ENCODE measurements around the gene LENG8.

Gene LENG8

GRCh38 chr19:54448774-54449700, at the start of gene LENG8:
Gene LENG8 (plus strand): TSS chr19:54449199. CDS start chr19:54451345, 2,146 bp downstream.
- peak within 1 kb of the TSS; percentile 98 for H3K4me3 Mint-ChIP-seq
- DNase-seq = peak; percentile 99
- no peaks in the 10 kb centered on the region for H3K27me3 Mint-ChIP-seq
- H3K27ac Mint-ChIP-seq = peak within 1 kb of the TSS; percentile 98
- H3K4me1 Mint-ChIP-seq (ENCODE audit: low read depth) = peaks cover 48% of the 10 kb centered on the region
- no peaks in the 10 kb centered on the region for H3K9me3 Mint-ChIP-seq
- peaks cover 83% of the 10 kb centered on the region for H3K36me3 Mint-ChIP-seq (ENCODE audit: low read depth)

- no peak overlapping the region for H3K4me3 Mint-ChIP-seq
- H3K4me1 Mint-ChIP-seq (ENCODE audit: low read depth) = no peaks in the 10 kb centered on the region
- DNase-seq = no peak
- H3K36me3 Mint-ChIP-seq (ENCODE audit: low read depth) = no peaks in the 10 kb centered on the region
- H3K27me3 Mint-ChIP-seq = peaks cover 6% of the 10 kb centered on the region
- H3K27ac Mint-ChIP-seq = no peak overlapping the region
- no peaks in the 10 kb centered on the region for H3K9me3 Mint-ChIP-seq
Measured at GRCh38 chr19:54400913-54401312, 48.1 kb upstream of the LENG8 start.

DNA sequence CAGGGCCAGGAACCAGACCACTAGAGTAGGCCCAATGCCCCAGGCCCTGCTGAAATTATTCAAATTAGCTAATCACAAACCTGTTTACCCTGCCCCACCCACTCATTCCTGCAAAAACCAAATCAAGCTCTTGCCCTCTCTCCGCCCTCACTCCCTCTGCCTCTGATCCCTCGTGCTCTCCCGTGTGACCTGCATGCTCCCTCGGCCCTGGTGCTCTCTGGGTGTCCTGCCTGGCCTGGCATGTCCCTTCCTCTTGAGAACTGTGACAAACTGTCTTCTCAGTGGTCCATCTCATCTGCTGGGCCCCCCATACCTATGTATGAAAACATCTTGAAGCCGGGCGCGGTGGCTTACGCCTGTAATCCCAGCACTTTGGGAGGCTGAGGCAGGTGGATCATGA, 45.9 kb upstream of the LENG8 start:
- no peak for DNase-seq
- Mint-ChIP-seq H3K9me3 (peaks cover 5% of the 10 kb centered on the region), H3K27me3 (peaks cover 5% of the 10 kb centered on the region), H3K4me1 (ENCODE audit: low read depth) (no peaks in the 10 kb centered on the region), H3K36me3 (ENCODE audit: low read depth) (no peaks in the 10 kb centered on the region), H3K4me3 (no peak overlapping the region), H3K27ac (no peak overlapping the region)

DNA sequence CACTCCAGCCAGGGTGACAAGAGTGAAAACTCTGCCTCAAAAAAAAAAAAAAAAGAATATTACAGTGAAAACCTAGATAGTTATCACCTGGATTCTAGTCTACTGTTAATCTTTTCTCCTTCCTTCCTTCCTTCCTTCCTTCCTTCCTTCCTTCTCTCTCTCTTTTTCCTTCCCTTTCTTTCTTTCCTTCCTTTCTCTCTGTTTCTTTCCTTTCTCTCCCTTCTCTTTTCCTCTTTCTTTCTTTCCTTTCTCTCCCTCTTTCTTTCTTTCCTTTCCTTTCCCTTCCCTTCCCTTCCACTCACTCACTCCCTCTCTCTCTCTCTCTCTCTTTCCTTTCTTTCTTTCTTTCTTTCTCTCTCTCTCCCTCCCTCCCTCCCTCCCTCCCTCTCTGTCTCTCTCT, 43.4 kb upstream of the LENG8 start:
- Mint-ChIP-seq H3K4me1 (ENCODE audit: low read depth) (no peaks in the 10 kb centered on the region), H3K27ac (no peak overlapping the region), H3K4me3 (no peak overlapping the region), H3K9me3 (peaks cover 10% of the 10 kb centered on the region), H3K27me3 (no peaks in the 10 kb centered on the region), H3K36me3 (ENCODE audit: low read depth) (no peaks in the 10 kb centered on the region)
- no peak for DNase-seq

GRCh38 chr19:54407780-54408179, 41.2 kb upstream of the LENG8 start:
- H3K9me3 Mint-ChIP-seq = peaks cover 10% of the 10 kb centered on the region
- no peaks in the 10 kb centered on the region for H3K4me1 Mint-ChIP-seq (ENCODE audit: low read depth)
- DNase-seq = no peak
- no peak overlapping the region for H3K4me3 Mint-ChIP-seq
- H3K27me3 Mint-ChIP-seq = peaks cover 3% of the 10 kb centered on the region
- H3K36me3 Mint-ChIP-seq (ENCODE audit: low read depth) = no peaks in the 10 kb centered on the region
- H3K27ac Mint-ChIP-seq = no peak overlapping the region

DNA sequence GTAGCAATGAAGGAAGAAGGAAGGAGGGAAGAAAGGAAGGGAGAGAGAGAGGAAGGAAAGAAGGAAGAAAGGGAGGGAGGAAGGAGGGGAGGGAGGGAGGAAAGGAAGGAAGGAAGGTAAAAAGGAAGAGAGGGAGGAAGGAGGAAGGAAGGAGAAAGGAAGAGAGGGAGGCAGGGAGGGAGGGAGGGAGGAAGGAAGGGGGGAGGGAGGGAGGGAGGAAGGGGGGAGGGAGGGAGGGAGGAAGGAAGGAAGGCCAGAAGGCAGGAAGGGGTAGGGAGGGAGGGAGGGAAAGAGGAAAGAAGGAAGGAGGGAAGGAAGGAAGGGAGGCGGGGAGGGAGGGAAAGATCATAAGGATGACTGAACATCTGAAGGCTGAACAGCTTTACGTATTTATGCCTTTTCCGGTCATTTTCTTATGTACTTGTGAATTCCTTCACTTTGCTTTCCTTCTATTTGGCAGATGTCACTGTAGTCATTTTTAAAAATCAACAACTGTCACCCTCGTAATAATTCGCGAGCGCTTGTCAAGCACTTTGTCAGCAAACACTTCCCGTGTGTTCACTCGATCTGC, 40.5 kb upstream of the LENG8 start:
- peaks cover 6% of the 10 kb centered on the region for H3K27me3 Mint-ChIP-seq
- peaks cover 10% of the 10 kb centered on the region for H3K9me3 Mint-ChIP-seq
- no peaks in the 10 kb centered on the region for H3K4me1 Mint-ChIP-seq (ENCODE audit: low read depth)
- H3K4me3 Mint-ChIP-seq = no peak overlapping the region
- no peak for DNase-seq
- H3K36me3 Mint-ChIP-seq (ENCODE audit: low read depth) = no peaks in the 10 kb centered on the region
- no peak overlapping the region for H3K27ac Mint-ChIP-seq

- DNase-seq = no peak
- Mint-ChIP-seq H3K36me3 (ENCODE audit: low read depth) (no peaks in the 10 kb centered on the region), H3K27ac (no peak overlapping the region), H3K9me3 (peaks cover 14% of the 10 kb centered on the region), H3K4me3 (no peak overlapping the region), H3K27me3 (peaks cover 24% of the 10 kb centered on the region), H3K4me1 (ENCODE audit: low read depth) (peaks cover 2% of the 10 kb centered on the region)
Measured at GRCh38 chr19:54411033-54411432, 38.0 kb upstream of the LENG8 start.

- H3K9me3 Mint-ChIP-seq = peaks cover 10% of the 10 kb centered on the region
- H3K27ac Mint-ChIP-seq = no peak overlapping the region
- peaks cover 39% of the 10 kb centered on the region for H3K27me3 Mint-ChIP-seq
- DNase-seq = no peak
- peaks cover 11% of the 10 kb centered on the region for H3K4me1 Mint-ChIP-seq (ENCODE audit: low read depth)
- H3K4me3 Mint-ChIP-seq = no peak overlapping the region
- H3K36me3 Mint-ChIP-seq (ENCODE audit: low read depth) = no peaks in the 10 kb centered on the region
Measured at GRCh38 chr19:54412877-54413276, 36.1 kb upstream of the LENG8 start.

DNA sequence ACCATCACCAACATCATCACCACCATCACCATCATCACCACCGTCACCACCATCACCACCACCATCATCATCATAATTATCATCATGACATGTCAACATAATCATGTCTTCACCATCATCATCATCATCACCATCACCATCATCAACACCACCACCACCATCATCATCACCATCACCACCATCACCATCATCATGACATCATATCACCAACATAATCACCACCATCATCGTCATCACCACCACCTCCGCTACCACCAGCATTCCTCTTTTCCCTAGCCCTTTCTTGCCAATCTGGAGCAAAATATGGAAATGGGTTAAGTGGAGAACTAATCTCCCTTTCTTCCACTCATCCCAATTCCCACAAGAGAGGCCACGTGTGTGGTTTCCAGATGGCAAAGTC, 34.8 kb upstream of the LENG8 start:
- H3K4me1 Mint-ChIP-seq (ENCODE audit: low read depth) = peaks cover 17% of the 10 kb centered on the region
- H3K36me3 Mint-ChIP-seq (ENCODE audit: low read depth) = no peaks in the 10 kb centered on the region
- DNase-seq = no peak
- peaks cover 44% of the 10 kb centered on the region for H3K27me3 Mint-ChIP-seq
- H3K27ac Mint-ChIP-seq = no peak overlapping the region
- no peak overlapping the region for H3K4me3 Mint-ChIP-seq
- peaks cover 4% of the 10 kb centered on the region for H3K9me3 Mint-ChIP-seq

GRCh38 chr19:54415208-54415900, 33.6 kb upstream of the LENG8 start, which contains the start of gene TTYH1:
Gene TTYH1 (plus strand): TSS chr19:54415464. CDS start chr19:54415553, 89 bp downstream.
- H3K27me3 Mint-ChIP-seq = peaks cover 53% of the 10 kb centered on the region
- no peaks in the 10 kb centered on the region for H3K36me3 Mint-ChIP-seq (ENCODE audit: low read depth)
- H3K9me3 Mint-ChIP-seq = peaks cover 4% of the 10 kb centered on the region
- H3K4me1 Mint-ChIP-seq (ENCODE audit: low read depth) = peaks cover 17% of the 10 kb centered on the region
- peak; percentile 65 for DNase-seq
- no peak within 1 kb of the TSS for H3K27ac Mint-ChIP-seq
- H3K4me3 Mint-ChIP-seq = no peak within 1 kb of the TSS

- no peak overlapping the region for H3K4me3 Mint-ChIP-seq
- H3K27me3 Mint-ChIP-seq = peaks cover 54% of the 10 kb centered on the region
- H3K9me3 Mint-ChIP-seq = peaks cover 4% of the 10 kb centered on the region
- no peaks in the 10 kb centered on the region for H3K36me3 Mint-ChIP-seq (ENCODE audit: low read depth)
- H3K27ac Mint-ChIP-seq = no peak overlapping the region
- no peak for DNase-seq
- peaks cover 17% of the 10 kb centered on the region for H3K4me1 Mint-ChIP-seq (ENCODE audit: low read depth)
Measured at GRCh38 chr19:54415901-54416673, 32.9 kb upstream of the LENG8 start.

- DNase-seq = no peak
- Mint-ChIP-seq H3K27me3 (peaks cover 60% of the 10 kb centered on the region), H3K4me1 (ENCODE audit: low read depth) (peaks cover 17% of the 10 kb centered on the region), H3K9me3 (peaks cover 4% of the 10 kb centered on the region), H3K4me3 (no peak overlapping the region), H3K36me3 (ENCODE audit: low read depth) (no peaks in the 10 kb centered on the region), H3K27ac (no peak overlapping the region)
Measured at GRCh38 chr19:54416695-54417491, 32.1 kb upstream of the LENG8 start.

DNA sequence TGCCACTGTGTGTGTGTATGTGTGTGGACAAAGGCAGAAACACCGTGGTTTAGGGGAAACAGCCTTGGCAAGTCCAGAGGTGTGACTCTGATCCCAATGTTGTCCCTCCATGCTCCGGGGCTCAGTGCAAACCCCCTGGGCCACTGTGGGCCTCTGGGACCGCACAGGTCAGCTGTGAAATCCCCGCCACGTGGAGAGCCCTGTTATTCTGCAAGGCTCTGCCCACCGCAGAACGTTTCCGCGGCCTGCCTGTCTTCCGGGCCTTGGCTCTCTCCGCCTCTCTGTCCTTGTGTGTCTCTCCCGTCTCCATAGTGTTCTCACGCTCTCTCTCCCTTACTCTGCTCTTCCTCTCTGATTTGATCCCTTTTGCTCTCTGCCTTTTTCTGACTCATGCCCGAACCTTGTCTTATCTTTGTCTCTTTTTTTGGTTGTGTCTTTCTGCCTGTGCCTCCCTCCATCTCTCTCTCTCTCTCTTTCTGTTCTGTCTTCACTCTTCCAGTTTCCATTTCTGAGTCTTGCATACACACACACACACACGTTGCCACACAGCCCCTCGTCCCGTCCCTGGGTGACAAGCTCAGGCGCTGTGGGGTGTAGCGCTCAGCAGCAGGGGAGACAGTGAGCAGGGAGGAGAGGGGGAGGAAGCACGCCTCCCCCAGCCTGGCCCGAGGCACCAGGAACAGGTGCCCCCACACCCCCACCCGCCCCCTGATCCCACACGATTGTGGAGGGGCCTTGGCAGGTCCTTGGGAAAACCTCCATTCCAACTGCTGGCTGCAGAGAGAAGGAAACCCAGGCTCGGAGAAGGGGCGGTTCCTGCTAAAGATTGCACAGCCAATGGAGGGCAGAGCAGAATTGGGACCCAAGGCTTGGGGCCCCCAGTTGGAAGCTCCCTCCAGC, 30.7 kb upstream of the LENG8 start:
- no peak overlapping the region for H3K27ac Mint-ChIP-seq
- peaks cover 56% of the 10 kb centered on the region for H3K27me3 Mint-ChIP-seq
- no peaks in the 10 kb centered on the region for H3K36me3 Mint-ChIP-seq (ENCODE audit: low read depth)
- H3K9me3 Mint-ChIP-seq = peaks cover 4% of the 10 kb centered on the region
- DNase-seq = no peak
- H3K4me1 Mint-ChIP-seq (ENCODE audit: low read depth) = peaks cover 17% of the 10 kb centered on the region
- no peak overlapping the region for H3K4me3 Mint-ChIP-seq
